BE2C (cell line): ENCODE results near the gene C16orf87.

ENCODE experiments used
- DNase-seq: peaks from one replicate; pipeline ENCODE4 v3.0.0-alpha.2; 2020
- H3K27me3 ChIP-seq: fragments of 250-450 bp; sonication (Bioruptor Pico); 2 replicates; pipeline ENCODE4 v1.5.1; 2020; ENCODE audit warnings: mild to moderate bottlenecking
- H3K36me3 ChIP-seq: fragments of 250-450 bp; sonication (Bioruptor Pico); 2 replicates; pipeline ENCODE4 v1.5.1; 2020; ENCODE audit warnings: mild to moderate bottlenecking
- H3K4me1 ChIP-seq: fragments of 250-450 bp; sonication (Bioruptor Pico); 2 replicates; pipeline ENCODE4 v1.5.1; 2020
- H3K4me3 ChIP-seq: 2 replicates; pipeline ENCODE4 v1.5.1; 2011; ENCODE audit warnings: low read depth, low read length
- H3K9me3 ChIP-seq: fragments of 250-450 bp; sonication (Bioruptor Pico); 2 replicates; pipeline ENCODE4 v1.5.1; 2020
- TF ChIP-seq, protein P1 (sequence below): IDR thresholded peaks from 2 replicates; pipeline ENCODE4 v1.5.1; 2012; ENCODE audit warnings: mild to moderate bottlenecking, low read depth, low read length

The C16orf87 gene

DNA sequence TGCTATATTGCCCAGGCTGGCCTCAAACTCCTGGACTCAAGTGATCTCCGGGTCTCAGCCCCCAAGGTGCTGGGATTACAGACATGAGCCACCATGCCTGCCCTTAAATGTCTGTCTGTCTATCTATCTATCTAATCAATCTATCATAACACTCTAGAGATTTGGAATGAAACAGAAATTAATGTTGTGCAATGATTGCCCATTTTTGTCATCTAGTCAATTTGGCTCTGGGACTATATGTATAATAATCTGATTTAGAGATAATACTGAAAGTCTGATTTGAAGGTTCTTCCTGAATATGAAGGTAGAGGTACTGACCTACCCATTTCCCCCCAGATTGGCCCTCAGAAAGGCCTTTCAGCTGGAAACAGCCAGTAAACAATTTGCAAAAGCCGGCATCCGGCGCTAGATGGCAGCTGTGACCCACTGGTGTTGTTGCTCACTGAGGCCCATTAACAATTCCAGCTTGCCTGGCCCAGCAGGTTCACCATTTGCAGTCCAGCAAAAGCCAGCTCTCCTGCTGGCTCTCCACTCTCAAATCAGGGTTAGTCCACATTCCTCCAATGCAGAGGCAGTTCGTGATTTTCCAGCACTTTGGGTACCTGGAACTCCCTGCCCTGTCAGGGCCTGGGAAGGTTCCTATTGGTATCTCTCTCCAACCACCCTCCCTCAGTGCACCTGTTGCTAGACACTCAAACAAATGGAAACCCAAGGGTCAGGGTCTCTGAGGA is 22.9 kb upstream of the C16orf87 start:
- Histone ChIP-seq H3K36me3 (no peaks in the 10 kb centered on the region), H3K4me1 (no peaks in the 10 kb centered on the region), H3K4me3 (no peak overlapping the region), H3K9me3 (no peaks in the 10 kb centered on the region), H3K27me3 (no peaks in the 10 kb centered on the region)
- TF ChIP-seq, protein P1, sequence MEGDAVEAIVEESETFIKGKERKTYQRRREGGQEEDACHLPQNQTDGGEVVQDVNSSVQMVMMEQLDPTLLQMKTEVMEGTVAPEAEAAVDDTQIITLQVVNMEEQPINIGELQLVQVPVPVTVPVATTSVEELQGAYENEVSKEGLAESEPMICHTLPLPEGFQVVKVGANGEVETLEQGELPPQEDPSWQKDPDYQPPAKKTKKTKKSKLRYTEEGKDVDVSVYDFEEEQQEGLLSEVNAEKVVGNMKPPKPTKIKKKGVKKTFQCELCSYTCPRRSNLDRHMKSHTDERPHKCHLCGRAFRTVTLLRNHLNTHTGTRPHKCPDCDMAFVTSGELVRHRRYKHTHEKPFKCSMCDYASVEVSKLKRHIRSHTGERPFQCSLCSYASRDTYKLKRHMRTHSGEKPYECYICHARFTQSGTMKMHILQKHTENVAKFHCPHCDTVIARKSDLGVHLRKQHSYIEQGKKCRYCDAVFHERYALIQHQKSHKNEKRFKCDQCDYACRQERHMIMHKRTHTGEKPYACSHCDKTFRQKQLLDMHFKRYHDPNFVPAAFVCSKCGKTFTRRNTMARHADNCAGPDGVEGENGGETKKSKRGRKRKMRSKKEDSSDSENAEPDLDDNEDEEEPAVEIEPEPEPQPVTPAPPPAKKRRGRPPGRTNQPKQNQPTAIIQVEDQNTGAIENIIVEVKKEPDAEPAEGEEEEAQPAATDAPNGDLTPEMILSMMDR, result peak; percentile 91
- peak; percentile 79 for DNase-seq

DNA sequence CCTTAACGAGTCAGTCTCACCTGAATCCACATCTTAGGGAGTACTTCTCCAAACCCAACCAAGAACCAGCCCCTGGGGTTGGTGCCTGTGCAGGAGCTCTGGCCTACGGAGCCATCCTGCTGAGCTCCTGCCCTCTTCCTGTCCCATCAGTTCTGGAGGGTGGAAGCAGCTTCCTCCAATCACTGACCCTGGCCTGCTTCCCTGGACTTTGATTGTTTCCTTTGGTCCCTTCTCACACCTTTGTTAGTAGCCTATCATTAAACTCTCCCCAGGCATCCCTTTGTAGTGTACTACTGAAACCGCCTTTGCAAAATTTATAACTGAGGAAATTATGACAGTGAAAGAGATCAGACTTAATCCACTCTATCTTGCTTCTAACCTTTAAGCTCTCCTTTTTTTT is 21.1 kb upstream of the C16orf87 start:
- Histone ChIP-seq H3K9me3 (no peaks in the 10 kb centered on the region), H3K4me1 (no peaks in the 10 kb centered on the region), H3K36me3 (no peaks in the 10 kb centered on the region), H3K4me3 (no peak overlapping the region), H3K27me3 (no peaks in the 10 kb centered on the region)
- TF ChIP-seq, protein P1, result no peak
- no peak for DNase-seq

DNA sequence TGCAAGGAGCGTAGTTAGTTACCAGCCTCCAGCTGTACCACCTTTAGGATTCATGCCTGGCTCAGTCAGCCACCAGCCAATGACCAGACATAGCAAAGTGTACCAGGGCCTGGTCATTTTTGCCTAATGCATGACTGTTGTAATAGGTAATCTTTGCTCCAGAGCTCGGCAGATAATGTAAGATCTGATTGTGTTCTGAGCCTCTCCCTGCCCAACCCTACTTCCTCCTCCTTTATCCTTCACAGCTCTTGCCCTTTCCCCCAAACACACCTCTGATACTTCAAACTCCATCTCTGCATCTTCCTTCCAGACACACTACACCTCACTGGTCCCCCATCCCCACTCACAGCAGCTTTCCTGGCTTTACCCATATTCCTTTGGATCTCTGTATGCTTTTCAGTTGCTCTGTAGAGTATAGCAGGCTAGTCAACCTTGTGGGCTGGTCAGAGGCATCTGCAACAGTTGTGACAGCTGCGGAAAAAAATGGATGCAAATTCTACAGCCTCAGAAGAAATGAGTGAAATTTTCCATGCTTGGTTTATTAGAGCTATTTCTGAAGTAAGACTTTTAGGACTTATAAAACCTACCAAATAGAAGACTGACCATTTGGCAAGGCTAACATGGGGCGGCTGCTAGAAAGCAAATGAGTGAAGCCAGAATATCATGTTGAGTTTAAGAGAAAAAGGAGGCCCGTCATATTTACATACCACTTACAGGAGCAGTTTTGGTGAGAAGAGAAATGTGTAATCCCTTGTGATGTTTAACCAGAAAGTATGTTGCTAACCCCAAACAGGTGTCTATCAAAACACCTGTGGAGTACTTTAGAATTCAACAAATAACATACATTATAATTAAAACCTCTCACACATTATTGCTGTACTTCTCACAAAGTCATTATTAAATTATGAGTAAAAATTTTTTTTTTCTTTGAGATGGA is 19.9 kb upstream of the C16orf87 start:
- H3K4me1 ChIP-seq, result no peaks in the 10 kb centered on the region
- no peaks in the 10 kb centered on the region for H3K36me3 ChIP-seq
- H3K27me3 ChIP-seq, result no peaks in the 10 kb centered on the region
- TF ChIP-seq, protein P1, result no peak
- H3K4me3 ChIP-seq, result no peak overlapping the region
- no peaks in the 10 kb centered on the region for H3K9me3 ChIP-seq
- no peak for DNase-seq

DNA sequence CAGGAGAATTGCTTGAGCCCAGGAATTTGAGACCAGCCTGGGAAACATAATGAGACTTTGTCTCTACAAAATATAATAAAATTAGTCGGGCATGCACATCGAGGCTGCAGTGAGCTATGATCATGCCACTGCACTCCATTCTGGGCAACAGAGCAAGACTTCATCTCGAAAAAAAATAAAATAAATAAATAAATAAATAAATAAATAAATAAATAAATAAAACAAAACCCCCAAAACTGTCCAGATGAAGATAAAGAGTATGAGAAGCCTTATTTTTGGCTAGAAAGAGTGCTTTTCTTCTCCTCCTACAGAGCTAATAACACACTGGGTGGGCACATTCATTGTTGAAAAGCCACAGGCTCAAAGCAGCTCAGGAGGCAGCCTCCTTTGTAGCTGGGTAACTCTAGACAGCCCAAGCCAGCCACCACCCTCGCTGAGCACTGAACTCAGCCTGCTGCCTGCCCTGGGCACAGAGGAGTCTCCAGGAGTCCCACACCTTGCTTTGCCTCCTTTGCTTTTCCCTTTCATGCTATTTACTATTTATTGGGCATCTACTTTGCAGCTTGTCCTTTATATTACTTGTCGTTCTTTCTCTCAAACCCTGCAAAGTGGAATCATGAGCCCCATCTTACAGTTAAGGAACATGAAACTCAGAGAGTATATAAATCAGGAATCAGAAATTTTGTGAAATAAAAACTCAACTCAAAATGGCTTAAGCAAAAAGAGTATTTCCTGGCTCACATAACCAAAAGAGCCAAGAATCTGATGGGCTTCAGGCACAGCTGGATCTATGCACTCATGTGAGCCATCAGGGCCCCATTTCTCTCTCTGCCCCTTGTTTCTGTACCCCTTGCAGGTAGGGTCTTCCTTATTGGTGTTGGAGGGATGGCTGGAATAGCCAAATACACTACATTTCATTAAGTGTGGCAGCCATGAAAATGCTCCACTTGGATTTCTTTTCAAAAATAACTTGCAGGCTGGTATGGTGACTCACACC is 18.1 kb upstream of the C16orf87 start:
- H3K36me3 ChIP-seq, result no peaks in the 10 kb centered on the region
- no peaks in the 10 kb centered on the region for H3K4me1 ChIP-seq
- no peaks in the 10 kb centered on the region for H3K27me3 ChIP-seq
- H3K9me3 ChIP-seq, result no peaks in the 10 kb centered on the region
- H3K4me3 ChIP-seq, result no peak overlapping the region
- TF ChIP-seq, protein P1, result no peak
- DNase-seq, result no peak

DNA sequence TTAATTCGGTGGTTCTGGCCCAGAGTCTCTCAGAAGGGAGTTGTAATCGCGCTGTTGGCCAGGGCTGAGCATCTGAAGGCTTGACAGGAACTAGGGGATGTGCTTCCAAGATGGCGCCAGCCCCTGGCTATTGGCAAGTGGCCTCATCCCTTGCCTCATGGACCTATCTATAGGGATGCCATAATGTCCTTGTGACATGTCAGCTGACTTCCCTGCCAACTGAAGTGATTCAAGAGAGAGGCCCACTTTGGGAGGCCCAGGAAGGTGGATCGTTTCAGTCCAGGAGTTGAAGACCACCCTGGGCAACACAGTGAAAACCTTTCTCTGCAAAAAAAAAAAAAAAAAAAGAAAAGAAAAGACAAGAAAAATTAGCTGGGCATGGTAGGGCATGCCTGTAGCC is 15.0 kb upstream of the C16orf87 start:
- H3K36me3 ChIP-seq, result no peaks in the 10 kb centered on the region
- TF ChIP-seq, protein P1, result no peak
- DNase-seq, result no peak
- H3K9me3 ChIP-seq, result no peaks in the 10 kb centered on the region
- no peaks in the 10 kb centered on the region for H3K27me3 ChIP-seq
- H3K4me1 ChIP-seq, result no peaks in the 10 kb centered on the region
- no peak overlapping the region for H3K4me3 ChIP-seq
